Stomach (tissue), 9 donors: ENCODE data around the gene EPHB6. TPM values are rescaled to one million over a fixed set of nuclear protein-coding genes. Genes with fewer than 3 reads are reported as not detected.
A peak's percentile ranks its signal among the peaks of the same experiment; 100 is the strongest.

ENCODE experiments used
- DNase-seq, 2 donors: peaks; one replicate each; pipeline versions ENCODE4 v3.0.0 to v3.0.0-alpha.2; 2013 to 2019
- H3K27ac ChIP-seq, 5 donors: fragments of 200-600 bp in 4 of 5; sonication (generic) in 4 of 5; one replicate each; pipeline ENCODE4 v1.5.1; 2013 to 2019; ENCODE audit warnings: mild to moderate bottlenecking in 1 of 5, moderate library complexity in 1 of 5
- H3K27me3 ChIP-seq, 3 donors: fragments of 200-600 bp; sonication (generic); one replicate each; pipeline ENCODE4 v1.5.1; 2017 to 2019; ENCODE audit warnings: mixed run types in 1 of 3
- H3K36me3 ChIP-seq, 4 donors: fragments of 200-600 bp; sonication (generic); 1 replicate in 3 of 4; 2 replicates in 1 of 4; pipeline ENCODE4 v1.5.1; 2016 to 2019
- H3K4me1 ChIP-seq, 4 donors: fragments of 200-600 bp; sonication (generic); one replicate each; pipeline ENCODE4 v1.5.1; 2016 to 2019
- H3K4me3 ChIP-seq, 4 donors: fragments of 200-600 bp; sonication (generic) in 3 of 4; one replicate each; pipeline ENCODE4 v1.5.1; 2016 to 2019; ENCODE audit warnings: mild to moderate bottlenecking in 1 of 4
- H3K9me3 ChIP-seq, 4 donors: fragments of 200-600 bp; sonication (generic); one replicate each; pipeline ENCODE4 v1.5.1; 2016 to 2019
- EP300 ChIP-seq: sonication (generic); formaldehyde crosslinking; IDR thresholded peaks from one replicate; pipeline ENCODE4 v1.6.1; 2017; ENCODE audit warnings: antibody characterized with exemption
- POLR2A ChIP-seq, 4 donors: fragments of 450-650 bp; IDR thresholded peaks; one replicate each; pipeline ENCODE4 v1.6.1; 2016; ENCODE audit warnings: antibody characterized with exemption in 4 of 4, control low read depth in 2 of 4, mild to moderate bottlenecking in 1 of 4, moderate library complexity in 1 of 4
- POLR2AphosphoS5 ChIP-seq, 3 donors: sonication (generic); formaldehyde crosslinking; IDR thresholded peaks; one replicate each; pipeline ENCODE4 v1.6.1; 2016; ENCODE audit warnings: antibody characterized with exemption in 3 of 3
- WGBS, 5 donors: extraction: QIAGEN DNeasy Blood & Tissue Kit in 3 of 5; methylation state at CpG; one replicate each; pipeline versions ENCODE4 v1.1.5 to v1.1.7; 2013 to 2018; 5-methylcytosine and 5-hydroxymethylcytosine counted together
- intact Hi-C: fragments of 100-400 bp; cut with DNase I; formaldehyde crosslinking; loops from one replicate; pipeline ENCODE4 v1.15.1; 2023; ENCODE audit warnings: low total_unique reads
- polyA plus RNA-seq, 3 donors: library from polyadenylated mRNA; stranded (reverse); fragments of 200-250 nt; gene quantifications; one replicate each; pipeline ENCODE4 v1.2.3, GENCODE V29; 2013
- total RNA-seq, 5 donors: library from RNA; depleted of rRNA; stranded (reverse); fragments of >200 nt; gene quantifications; one replicate each; pipeline versions ENCODE4 v1.1.0 to v1.2.3, GENCODE V29; 2014 to 2016
- TF ChIP-seq, protein P1 (sequence below), 7 experiments: fragments of 450-650 bp in 4 of 7; fragments of 200-600 bp in 3 of 7; sonication (generic) in 3 of 7; IDR thresholded peaks; one replicate each; pipeline ENCODE4 v1.5.1; 2016 to 2019; ENCODE audit warnings: antibody characterized with exemption in 7 of 7, control low read depth in 2 of 7, mild to moderate bottlenecking in 1 of 7
- donor health status: healthy with polysubstance abuse.
- donor health status: Bipolar disorder and iron deficiency.
- donor health status: healthy.

EPHB6 gene
- total and polyA plus RNA-seq, 8 donors, result 5.4 to 23.1 (median 8.1) TPM

DNA sequence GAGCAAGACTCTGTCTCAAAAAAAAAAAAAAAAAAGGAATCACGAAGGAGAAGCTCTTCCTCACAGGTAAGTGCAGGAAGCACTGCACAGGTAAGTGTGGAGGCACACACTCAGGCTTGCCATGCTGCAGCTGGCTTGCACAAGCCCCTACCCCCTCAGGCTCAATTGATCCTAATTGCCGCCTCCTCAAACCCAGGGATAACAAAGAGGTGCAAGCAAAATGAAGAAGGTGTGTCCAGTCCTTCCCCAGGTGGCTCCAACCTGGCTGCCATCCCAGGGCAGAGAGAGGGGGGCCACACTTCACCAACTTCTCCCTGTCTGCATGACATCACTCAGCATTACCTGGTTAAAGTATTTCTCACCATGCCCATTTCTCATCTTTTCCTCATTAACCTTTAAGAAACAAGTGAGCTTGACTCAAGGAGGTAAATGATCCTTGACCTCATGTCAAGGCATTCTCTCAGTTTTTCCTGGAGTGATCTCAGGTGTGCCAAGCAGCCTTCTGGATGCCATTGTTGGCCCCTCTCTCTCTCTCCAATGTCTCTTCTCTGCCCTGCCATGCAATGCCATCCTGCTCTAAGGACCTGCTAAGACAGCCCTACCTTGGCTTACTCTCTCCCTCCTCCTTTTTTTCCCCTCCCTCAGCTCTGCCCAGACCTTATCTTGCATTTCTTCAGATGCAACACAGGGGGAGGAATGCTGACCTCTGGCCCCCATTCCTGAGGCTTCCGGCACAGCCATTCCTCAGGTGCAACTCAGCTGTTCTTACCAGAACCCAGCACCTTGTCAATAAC is 43.7 kb downstream of the EPHB6 start:
- WGBS, 5 donors, result 32 to 69% (median 45%) methylated on average over 3 of the region's 3 CpGs
- TF ChIP-seq POLR2AphosphoS5 (IDR thresholded peaks at IDR 0.05) (no peak), EP300 (no peak)
- TF ChIP-seq, protein P1, sequence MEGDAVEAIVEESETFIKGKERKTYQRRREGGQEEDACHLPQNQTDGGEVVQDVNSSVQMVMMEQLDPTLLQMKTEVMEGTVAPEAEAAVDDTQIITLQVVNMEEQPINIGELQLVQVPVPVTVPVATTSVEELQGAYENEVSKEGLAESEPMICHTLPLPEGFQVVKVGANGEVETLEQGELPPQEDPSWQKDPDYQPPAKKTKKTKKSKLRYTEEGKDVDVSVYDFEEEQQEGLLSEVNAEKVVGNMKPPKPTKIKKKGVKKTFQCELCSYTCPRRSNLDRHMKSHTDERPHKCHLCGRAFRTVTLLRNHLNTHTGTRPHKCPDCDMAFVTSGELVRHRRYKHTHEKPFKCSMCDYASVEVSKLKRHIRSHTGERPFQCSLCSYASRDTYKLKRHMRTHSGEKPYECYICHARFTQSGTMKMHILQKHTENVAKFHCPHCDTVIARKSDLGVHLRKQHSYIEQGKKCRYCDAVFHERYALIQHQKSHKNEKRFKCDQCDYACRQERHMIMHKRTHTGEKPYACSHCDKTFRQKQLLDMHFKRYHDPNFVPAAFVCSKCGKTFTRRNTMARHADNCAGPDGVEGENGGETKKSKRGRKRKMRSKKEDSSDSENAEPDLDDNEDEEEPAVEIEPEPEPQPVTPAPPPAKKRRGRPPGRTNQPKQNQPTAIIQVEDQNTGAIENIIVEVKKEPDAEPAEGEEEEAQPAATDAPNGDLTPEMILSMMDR (IDR thresholded peaks at IDR 0.05), result no peak
- DNase-seq, result peak in 1 of 2 donors; percentile 15

DNA sequence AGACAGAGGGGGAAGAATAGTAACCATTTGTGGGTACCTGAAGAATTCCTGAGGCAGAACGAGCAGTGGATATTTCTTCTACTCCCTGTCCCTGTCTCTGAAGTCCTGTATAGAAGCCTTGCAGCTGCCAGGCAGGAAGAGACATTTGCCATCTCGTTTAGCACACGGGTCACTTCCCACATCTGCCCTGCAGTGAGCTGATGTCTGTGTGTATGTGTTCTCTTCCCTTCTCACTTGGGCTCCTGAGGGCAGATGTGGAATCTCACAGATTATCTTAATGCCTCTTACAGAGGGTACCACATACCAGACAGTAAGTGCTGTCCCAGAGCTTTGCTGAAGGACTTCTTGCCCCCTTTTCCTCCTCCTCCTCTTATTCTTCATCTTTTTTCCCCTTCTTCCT is 44.8 kb downstream of the EPHB6 start:
- Histone ChIP-seq H3K36me3 (no peaks in the 10 kb centered on the region), H3K4me1 (no peaks in the 10 kb centered on the region), H3K27ac (no peak overlapping the region), H3K9me3 (peaks cover 0 to 5% (median 2%) of the 10 kb centered on the region in 4 donors), H3K27me3 (peaks cover 0 to 9% (median 0%) of the 10 kb centered on the region in 3 donors), H3K4me3 (no peak overlapping the region)
- no peak for DNase-seq
- WGBS, 5 donors, result 40 to 54% (median 48%) methylated on average over 3 of the region's 3 CpGs
- no peak for TF ChIP-seq POLR2AphosphoS5 (IDR thresholded peaks at IDR 0.05)
- no peak for TF ChIP-seq POLR2A (IDR thresholded peaks at IDR 0.05)
- TF ChIP-seq EP300, result no peak
- TF ChIP-seq, protein P1 (IDR thresholded peaks at IDR 0.05), result no peak
- intact Hi-C loops, result no loop called here

More for the DNA sequence above, 43.7 kb downstream of the EPHB6 start:
- intact Hi-C loops, result no loop called here
- Histone ChIP-seq H3K4me1 (no peaks in the 10 kb centered on the region), H3K27me3 (peaks cover 0 to 9% (median 0%) of the 10 kb centered on the region in 3 donors), H3K4me3 (no peak overlapping the region), H3K27ac (no peak overlapping the region), H3K9me3 (no peaks in the 10 kb centered on the region), H3K36me3 (no peaks in the 10 kb centered on the region)

DNA sequence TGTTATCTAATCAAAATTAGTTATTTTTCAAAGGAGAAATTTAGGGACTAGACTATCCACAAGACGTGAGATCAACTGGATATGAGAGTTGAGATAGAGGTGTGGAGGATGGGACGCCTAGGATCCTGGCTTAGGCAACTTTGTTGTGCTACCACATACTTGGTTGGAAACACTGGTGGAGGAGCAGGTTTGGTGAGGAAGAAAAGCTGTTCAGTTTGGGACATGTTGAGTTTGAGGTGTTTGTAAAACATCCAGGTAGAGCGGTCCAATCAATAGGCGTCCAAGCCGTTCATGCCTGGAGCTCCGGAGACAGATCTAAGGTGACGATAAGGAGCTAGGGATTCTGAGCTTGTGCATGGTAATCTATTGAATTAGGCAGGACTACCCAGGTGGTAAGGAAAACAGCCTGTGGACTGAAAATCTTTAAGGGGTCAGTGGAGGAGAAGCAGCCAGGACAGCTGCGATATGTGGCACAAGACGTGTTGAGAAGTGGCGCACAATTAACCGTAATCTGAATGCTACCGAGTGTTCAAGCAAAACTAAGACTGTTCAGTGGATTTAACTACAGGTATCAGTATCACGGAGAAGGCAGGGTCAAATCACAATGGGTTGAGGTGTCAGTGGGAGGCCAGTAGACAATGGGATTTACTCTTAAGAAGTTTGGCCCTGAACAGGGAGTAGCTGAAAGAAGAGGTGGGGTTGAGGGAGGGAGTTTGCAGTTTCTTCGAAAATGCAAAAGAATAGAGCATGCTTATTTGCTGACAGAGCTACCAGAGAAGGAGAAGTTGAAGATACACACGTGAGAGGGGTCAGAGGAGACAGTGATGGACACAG is 46.8 kb downstream of the EPHB6 start:
- DNase-seq, result no peak
- H3K9me3 ChIP-seq, result peaks cover 0 to 5% (median 2%) of the 10 kb centered on the region in 4 donors
- no peaks in the 10 kb centered on the region for H3K4me1 ChIP-seq
- intact Hi-C loops, result no loop called here
- no peak overlapping the region for H3K4me3 ChIP-seq
- TF ChIP-seq EP300 (no peak), POLR2A (IDR thresholded peaks at IDR 0.05) (no peak), POLR2AphosphoS5 (IDR thresholded peaks at IDR 0.05) (no peak)
- TF ChIP-seq, protein P1 (IDR thresholded peaks at IDR 0.05), result no peak
- no peaks in the 10 kb centered on the region for H3K36me3 ChIP-seq
- peaks cover 0 to 4% (median 0%) of the 10 kb centered on the region in 3 donors for H3K27me3 ChIP-seq
- WGBS, 5 donors, result 62 to 72% (median 66%) methylated on average over 15 of the region's 15 CpGs
- H3K27ac ChIP-seq, result no peak overlapping the region

DNA sequence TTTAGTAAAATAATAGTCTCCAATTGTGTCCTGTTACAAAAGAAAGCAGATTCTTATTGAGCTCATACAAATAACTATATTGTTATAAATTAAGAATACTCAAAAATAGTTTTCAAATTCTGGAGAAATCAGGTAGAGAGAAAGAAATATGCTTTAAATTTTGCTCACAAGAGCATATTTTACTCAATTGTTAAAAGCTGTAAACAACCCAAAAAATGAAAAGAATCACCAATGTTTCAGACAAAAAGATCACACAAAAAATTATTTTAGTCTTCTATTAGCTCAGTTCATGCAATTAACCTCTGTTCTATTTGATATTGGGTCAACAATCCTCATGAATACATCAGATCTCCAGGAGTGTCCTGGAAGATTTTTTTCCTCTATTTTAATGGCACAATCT is 49.3 kb downstream of the EPHB6 start:
- Histone ChIP-seq H3K9me3 (peaks cover 0 to 5% (median 2%) of the 10 kb centered on the region in 4 donors), H3K4me3 (no peak overlapping the region), H3K36me3 (no peaks in the 10 kb centered on the region), H3K27ac (no peak overlapping the region), H3K4me1 (peaks cover under 1 to 9% (median 1%) of the 10 kb centered on the region in 4 donors), H3K27me3 (no peaks in the 10 kb centered on the region)
- no peak for TF ChIP-seq POLR2AphosphoS5 (IDR thresholded peaks at IDR 0.05)
- no peak for TF ChIP-seq POLR2A (IDR thresholded peaks at IDR 0.05)
- no peak for DNase-seq
- intact Hi-C loops, result no loop called here
